Ectodermal cell (in vitro differentiated cells): ENCODE data around the gene CFAP20.

Experiments used
- H3K27ac ChIP-seq: 2 replicates; pipeline ENCODE4 v1.7.0; 2013; ENCODE audit warnings: mild to moderate bottlenecking, low read depth, low read length; ENCODE audit not compliant: insufficient read depth, poor library complexity, severe bottlenecking
- H3K27me3 ChIP-seq: 2 replicates; pipeline ENCODE4 v1.7.0; 2013; ENCODE audit warnings: mild to moderate bottlenecking, low read length; ENCODE audit not compliant: insufficient read depth, control insufficient read depth, poor library complexity, severe bottlenecking
- H3K36me3 ChIP-seq: one replicate; pipeline ENCODE4 v1.7.0; 2013; ENCODE audit warnings: low read length; ENCODE audit not compliant: control insufficient read depth, insufficient read depth
- H3K4me1 ChIP-seq: one replicate; pipeline ENCODE4 v1.7.0; 2013; ENCODE audit warnings: low read length; ENCODE audit not compliant: control insufficient read depth, insufficient read depth
- H3K4me3 ChIP-seq: 2 replicates; pipeline ENCODE4 v1.7.0; 2013; ENCODE audit warnings: low read depth, low read length, control low read depth; ENCODE audit not compliant: insufficient read depth
- H3K9me3 ChIP-seq: 2 replicates; pipeline ENCODE4 v1.7.0; 2013; ENCODE audit warnings: mild to moderate bottlenecking, low read length, moderate library complexity; ENCODE audit not compliant: control insufficient read depth
- WGBS, 2 experiments: methylation state at CpG; one replicate each; pipeline ENCODE4 v1.1.7; 2013; ENCODE audit warnings: missing lambda C conversion rate in 2 of 2; 5-methylcytosine and 5-hydroxymethylcytosine counted together

Gene CFAP20

GRCh38 chr16:58114827-58115825, 14.1 kb downstream of the CFAP20 start:
- Histone ChIP-seq H3K4me1 (peaks cover 14% of the 10 kb centered on the region), H3K4me3 (no peak overlapping the region), H3K9me3 (no peaks in the 10 kb centered on the region), H3K27ac (no peak overlapping the region), H3K36me3 (peaks cover 31% of the 10 kb centered on the region), H3K27me3 (no peaks in the 10 kb centered on the region)
- WGBS, 2 experiments, result 95% methylated on average over 22 to 23 of the region's 23 CpGs

GRCh38 chr16:58111302-58111627, 17.9 kb downstream of the CFAP20 start:
- Histone ChIP-seq H3K4me3 (no peak overlapping the region), H3K36me3 (peaks cover 25% of the 10 kb centered on the region), H3K27ac (no peak overlapping the region), H3K4me1 (peaks cover 12% of the 10 kb centered on the region), H3K9me3 (no peaks in the 10 kb centered on the region), H3K27me3 (no peaks in the 10 kb centered on the region)
- 93 to 98% methylated on average over 3 of the region's 3 CpGs for WGBS, 2 experiments

GRCh38 chr16:58110571-58111301, 18.4 kb downstream of the CFAP20 start:
- Histone ChIP-seq H3K27ac (peak overlapping the region; percentile 50), H3K4me1 (peaks cover 12% of the 10 kb centered on the region), H3K27me3 (no peaks in the 10 kb centered on the region), H3K4me3 (no peak overlapping the region), H3K9me3 (no peaks in the 10 kb centered on the region), H3K36me3 (peaks cover 25% of the 10 kb centered on the region)
- 44 to 54% methylated on average over 10 to 12 of the region's 12 CpGs for WGBS, 2 experiments

DNA sequence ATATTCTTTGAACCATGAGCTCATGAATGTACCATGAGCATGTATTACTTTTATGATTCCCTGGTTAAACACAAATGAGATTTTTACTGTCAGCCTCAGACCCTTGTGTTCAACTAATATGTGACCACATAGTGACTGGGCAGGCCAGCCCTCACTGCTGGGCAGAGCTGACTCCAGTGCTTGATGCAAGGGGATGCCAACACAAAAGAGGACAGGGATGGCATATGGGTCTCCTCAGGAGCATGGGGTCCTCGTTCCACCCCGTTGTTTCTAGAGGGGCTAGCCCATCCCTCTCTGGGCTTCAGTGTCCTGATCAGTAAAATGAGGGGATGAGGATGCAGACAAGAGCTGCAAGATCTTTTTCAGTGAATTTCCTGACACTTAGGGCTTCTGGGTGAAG, 19.3 kb downstream of the CFAP20 start:
- no peaks in the 10 kb centered on the region for H3K9me3 ChIP-seq
- peaks cover 17% of the 10 kb centered on the region for H3K36me3 ChIP-seq
- H3K4me1 ChIP-seq, result peaks cover 12% of the 10 kb centered on the region
- 91 to 93% methylated on average over 2 of the region's 2 CpGs for WGBS, 2 experiments
- no peak overlapping the region for H3K4me3 ChIP-seq
- H3K27ac ChIP-seq, result no peak overlapping the region
- H3K27me3 ChIP-seq, result no peaks in the 10 kb centered on the region

GRCh38 chr16:58109330-58109729, 19.9 kb downstream of the CFAP20 start:
- H3K27me3 ChIP-seq, result no peaks in the 10 kb centered on the region
- no peaks in the 10 kb centered on the region for H3K9me3 ChIP-seq
- WGBS, 2 experiments, result 94 to 95% methylated on average over 7 to 8 of the region's 8 CpGs
- peaks cover 11% of the 10 kb centered on the region for H3K36me3 ChIP-seq
- H3K4me3 ChIP-seq, result no peak overlapping the region
- H3K4me1 ChIP-seq, result peaks cover 12% of the 10 kb centered on the region
- no peak overlapping the region for H3K27ac ChIP-seq

GRCh38 chr16:58107709-58108108, 21.5 kb downstream of the CFAP20 start:
- WGBS, 2 experiments, result 87 to 91% methylated on average over 2 of the region's 2 CpGs
- Histone ChIP-seq H3K4me3 (no peak overlapping the region), H3K9me3 (no peaks in the 10 kb centered on the region), H3K4me1 (peaks cover 12% of the 10 kb centered on the region), H3K36me3 (no peaks in the 10 kb centered on the region), H3K27me3 (no peaks in the 10 kb centered on the region), H3K27ac (no peak overlapping the region)

DNA sequence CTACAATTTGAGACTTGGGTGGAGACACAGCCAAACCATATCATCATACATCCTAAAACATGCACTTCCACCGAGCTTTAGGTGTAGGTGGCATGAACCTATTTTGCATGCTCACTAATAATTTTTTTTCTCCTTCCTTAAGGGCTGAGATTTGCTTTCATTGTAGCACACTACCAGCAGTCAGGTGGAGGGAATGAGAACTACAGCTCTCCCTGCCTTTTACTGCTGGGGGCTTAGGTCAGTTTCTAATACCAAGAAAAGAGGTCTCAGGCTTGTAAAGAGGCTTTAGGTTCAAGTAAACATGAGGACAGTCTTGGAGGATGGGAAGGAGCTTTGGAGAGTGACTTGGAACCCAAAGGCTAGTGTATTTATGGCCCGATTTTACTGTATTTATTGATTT, 22.0 kb downstream of the CFAP20 start:
- peaks cover 12% of the 10 kb centered on the region for H3K4me1 ChIP-seq
- 25 to 39% methylated on average over 1 to 2 of the region's 2 CpGs for WGBS, 2 experiments
- H3K27me3 ChIP-seq, result no peaks in the 10 kb centered on the region
- no peaks in the 10 kb centered on the region for H3K36me3 ChIP-seq
- no peak overlapping the region for H3K27ac ChIP-seq
- H3K4me3 ChIP-seq, result no peak overlapping the region
- H3K9me3 ChIP-seq, result no peaks in the 10 kb centered on the region

DNA sequence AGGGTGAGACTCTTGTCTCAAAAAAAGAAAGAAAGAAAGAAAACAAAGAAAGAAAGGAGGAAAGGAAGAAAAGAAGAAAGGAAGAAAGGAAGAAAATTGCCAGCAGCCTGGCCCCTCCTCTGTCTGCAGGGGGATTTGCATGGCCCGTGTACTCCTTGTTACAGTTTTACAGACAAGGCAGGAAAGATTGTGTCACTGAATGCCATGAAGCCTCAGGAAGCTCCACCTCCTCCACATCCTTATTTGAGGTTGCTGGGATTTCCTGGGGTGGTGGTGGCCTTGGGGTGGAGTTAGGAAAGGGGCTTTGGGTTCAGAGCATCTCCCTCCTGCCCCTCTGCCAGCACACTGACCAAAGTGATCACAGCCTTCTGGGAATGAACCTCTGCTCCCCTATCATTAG, 23.6 kb downstream of the CFAP20 start:
- no peak overlapping the region for H3K27ac ChIP-seq
- H3K4me1 ChIP-seq, result peaks cover 6% of the 10 kb centered on the region
- no peaks in the 10 kb centered on the region for H3K27me3 ChIP-seq
- WGBS, 2 experiments, result 33 to 57% methylated on average over 1 of the region's 1 CpG
- no peak overlapping the region for H3K4me3 ChIP-seq
- H3K9me3 ChIP-seq, result no peaks in the 10 kb centered on the region
- no peaks in the 10 kb centered on the region for H3K36me3 ChIP-seq

DNA sequence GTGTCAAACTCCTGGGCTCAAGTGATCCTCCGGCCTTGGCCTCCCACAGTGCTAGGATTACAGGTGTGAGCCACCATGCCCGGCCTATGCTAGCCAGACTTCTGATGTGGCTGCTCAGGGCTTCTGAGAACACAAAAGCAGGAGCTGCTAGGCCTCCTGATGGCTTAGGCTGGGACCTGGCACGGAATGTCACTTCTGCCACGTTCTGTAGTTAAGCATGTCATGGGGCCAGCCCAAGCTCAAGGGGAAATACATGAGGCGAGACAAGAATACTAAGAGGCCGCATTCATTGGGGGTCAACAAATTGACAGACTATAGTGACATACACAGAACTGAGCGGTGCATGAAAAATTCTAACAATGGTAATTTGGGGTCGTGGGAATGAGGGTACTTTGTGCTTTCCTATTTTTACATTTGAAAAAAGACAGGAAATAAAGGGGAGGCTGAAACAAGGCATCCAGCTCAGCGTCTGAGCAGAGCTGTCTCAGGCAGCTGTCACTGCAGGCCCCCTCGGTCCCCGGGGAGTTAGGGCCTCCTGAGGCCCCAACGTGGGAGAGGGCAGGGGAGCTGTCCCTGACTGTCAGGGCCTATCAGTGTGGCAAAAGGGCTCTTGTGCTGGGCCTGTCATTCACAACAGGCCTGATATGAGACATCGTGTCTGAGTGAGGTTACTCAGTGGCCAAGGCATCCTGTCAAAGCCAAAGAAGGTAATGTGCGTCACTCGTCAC, 26.4 kb downstream of the CFAP20 start:
- no peaks in the 10 kb centered on the region for H3K36me3 ChIP-seq
- no peak overlapping the region for H3K27ac ChIP-seq
- H3K4me1 ChIP-seq, result peaks cover 17% of the 10 kb centered on the region
- WGBS, 2 experiments, result 79 to 82% methylated on average over 15 of the region's 15 CpGs
- no peaks in the 10 kb centered on the region for H3K9me3 ChIP-seq
- H3K4me3 ChIP-seq, result no peak overlapping the region
- H3K27me3 ChIP-seq, result no peaks in the 10 kb centered on the region

DNA sequence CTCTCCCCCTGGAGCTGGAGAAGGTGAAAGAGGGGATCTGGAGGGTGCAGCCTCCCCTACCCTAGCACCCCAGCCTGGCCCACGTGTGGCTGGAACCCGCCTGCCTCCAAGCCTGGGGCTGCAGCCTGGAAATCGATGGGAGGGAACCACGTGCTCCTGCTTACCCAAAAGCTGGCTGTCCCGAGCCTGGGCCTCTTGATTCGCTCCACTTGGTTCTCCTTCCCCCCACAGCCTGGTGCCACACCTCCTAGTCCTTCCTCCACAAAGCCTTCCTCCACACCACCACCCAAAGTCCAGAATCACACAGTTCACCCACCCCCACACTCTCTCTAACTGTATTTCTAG, 29.3 kb downstream of the CFAP20 start:
- WGBS, 2 experiments, result 85 to 91% methylated on average over 6 of the region's 6 CpGs
- H3K4me3 ChIP-seq, result no peak overlapping the region
- no peaks in the 10 kb centered on the region for H3K27me3 ChIP-seq
- no peak overlapping the region for H3K27ac ChIP-seq
- peaks cover 17% of the 10 kb centered on the region for H3K4me1 ChIP-seq
- no peaks in the 10 kb centered on the region for H3K9me3 ChIP-seq
- no peaks in the 10 kb centered on the region for H3K36me3 ChIP-seq
